HCT116 (cell line): Measurements from ENCODE around the gene CPA4. TPM values are rescaled to one million over a fixed set of nuclear protein-coding genes. Genes with fewer than 3 reads are reported as not detected.

Experiments
- CBX3 ChIP-seq: IDR thresholded peaks from 2 replicates; pipeline ENCODE4 v1.6.1; 2012; ENCODE audit warnings: low read depth
- CEBPB ChIP-seq: IDR thresholded peaks from 2 replicates; pipeline ENCODE4 v1.6.1; 2012; ENCODE audit warnings: low read depth
- EGR1 ChIP-seq: IDR thresholded peaks from 2 replicates; pipeline ENCODE4 v1.6.1; 2012; ENCODE audit warnings: low read depth
- ELF1 ChIP-seq: IDR thresholded peaks from 2 replicates; pipeline ENCODE4 v1.6.1; 2012; ENCODE audit warnings: low read depth, borderline replicate concordance
- FOSL1 ChIP-seq: IDR thresholded peaks from 2 replicates; pipeline ENCODE4 v1.6.1; 2012; ENCODE audit warnings: low read depth
- POLR2A ChIP-seq: IDR thresholded peaks from 2 replicates; pipeline ENCODE4 v1.7.0; 2011; ENCODE audit warnings: borderline replicate concordance; ENCODE audit not compliant: insufficient read depth, insufficient read length; ENCODE audit errors: extremely low read depth
- RAD21 ChIP-seq: IDR thresholded peaks from 2 replicates; pipeline ENCODE4 v1.6.1; 2012; ENCODE audit warnings: low read depth, mild to moderate bottlenecking
- SP1 ChIP-seq: IDR thresholded peaks from 2 replicates; pipeline ENCODE4 v1.6.1; 2012; ENCODE audit warnings: low read depth
- SRF ChIP-seq: IDR thresholded peaks from 2 replicates; pipeline ENCODE4 v1.6.1; 2012; ENCODE audit warnings: low read depth
- YY1 ChIP-seq: IDR thresholded peaks from 2 replicates; pipeline ENCODE4 v1.6.1; 2011; ENCODE audit warnings: low read length, low read depth, moderate library complexity, mild to moderate bottlenecking; ENCODE audit not compliant: insufficient replicate concordance; ENCODE audit errors: extremely low read depth
- ZFX ChIP-seq: fragments of 450-650 bp; IDR thresholded peaks from 2 replicates; pipeline ENCODE4 v1.6.1; 2017
- ZNF274 ChIP-seq: fragments of 200-500 bp; sonication (Bioruptor generic); IDR thresholded peaks from 2 replicates; pipeline ENCODE4 v1.6.1; 2014; ENCODE audit warnings: mild to moderate bottlenecking, low read depth, low read length, inconsistent platforms
- total RNA-seq: library from RNA; stranded (reverse); gene quantifications from one replicate; pipeline ENCODE4 v1.2.1, GENCODE V29; 2021; ENCODE audit not compliant: unreplicated experiment
- TF ChIP-seq, protein P1 (sequence below): IDR thresholded peaks from 2 replicates; pipeline ENCODE4 v1.6.1; 2011; ENCODE audit warnings: mild to moderate bottlenecking, low read length, moderate library complexity; ENCODE audit not compliant: insufficient replicate concordance; ENCODE audit errors: extremely low read depth

Gene CPA4
- total RNA-seq, 1 experiment from 2014 or later = 38.7 TPM

DNA sequence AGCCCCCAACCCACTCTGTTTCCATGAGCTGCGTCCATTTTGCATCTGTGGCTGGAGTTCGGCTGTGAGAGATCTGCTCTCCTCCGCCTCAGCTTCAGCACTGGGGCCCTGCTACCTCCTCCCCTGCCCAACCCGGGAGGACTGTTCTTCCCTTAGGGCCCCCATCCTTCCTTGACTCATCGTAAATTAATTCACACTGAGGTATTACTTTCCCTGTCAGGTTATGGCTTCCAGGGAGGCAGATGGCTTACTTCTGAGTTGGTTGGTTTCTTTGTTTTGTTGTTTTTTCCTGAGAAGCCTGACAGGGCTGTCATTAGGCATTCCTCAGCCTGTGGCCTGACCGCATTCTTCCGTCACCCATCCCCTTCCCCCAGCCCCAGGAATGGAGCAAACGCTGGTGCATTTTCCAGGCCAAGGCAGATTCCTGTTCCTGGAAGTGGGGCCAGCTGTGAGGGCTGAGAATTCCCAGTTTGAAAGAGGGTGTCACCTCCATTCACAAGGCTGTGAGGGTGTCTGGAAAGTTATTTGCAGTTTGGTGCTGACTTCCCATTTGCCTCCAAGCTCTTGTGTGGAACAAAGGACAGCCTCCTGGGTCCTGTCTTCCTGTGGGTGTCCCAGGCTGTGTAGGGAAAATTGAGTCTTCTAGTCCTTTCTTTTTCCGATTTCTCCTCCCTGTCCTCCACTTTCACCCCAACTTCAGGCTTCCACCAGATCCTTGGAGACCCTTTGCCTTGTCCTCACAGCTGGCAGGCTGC is 63.3 kb downstream of the CPA4 start (continued):
- TF ChIP-seq ZNF274 (no peak), SP1 (peak; percentile 75), SRF (no peak; the same call in 1 of the 2 replicates), FOSL1 (peak; percentile 69), POLR2A (no peak), YY1 (peak; percentile 12), CBX3 (peak; percentile 82; the same call in 1 of the 2 replicates), ELF1 (no peak), EGR1 (no peak), CEBPB (no peak), RAD21 (peak; percentile 31; the same call in 1 of the 2 replicates), ZFX (no peak)
- TF ChIP-seq, protein P1, sequence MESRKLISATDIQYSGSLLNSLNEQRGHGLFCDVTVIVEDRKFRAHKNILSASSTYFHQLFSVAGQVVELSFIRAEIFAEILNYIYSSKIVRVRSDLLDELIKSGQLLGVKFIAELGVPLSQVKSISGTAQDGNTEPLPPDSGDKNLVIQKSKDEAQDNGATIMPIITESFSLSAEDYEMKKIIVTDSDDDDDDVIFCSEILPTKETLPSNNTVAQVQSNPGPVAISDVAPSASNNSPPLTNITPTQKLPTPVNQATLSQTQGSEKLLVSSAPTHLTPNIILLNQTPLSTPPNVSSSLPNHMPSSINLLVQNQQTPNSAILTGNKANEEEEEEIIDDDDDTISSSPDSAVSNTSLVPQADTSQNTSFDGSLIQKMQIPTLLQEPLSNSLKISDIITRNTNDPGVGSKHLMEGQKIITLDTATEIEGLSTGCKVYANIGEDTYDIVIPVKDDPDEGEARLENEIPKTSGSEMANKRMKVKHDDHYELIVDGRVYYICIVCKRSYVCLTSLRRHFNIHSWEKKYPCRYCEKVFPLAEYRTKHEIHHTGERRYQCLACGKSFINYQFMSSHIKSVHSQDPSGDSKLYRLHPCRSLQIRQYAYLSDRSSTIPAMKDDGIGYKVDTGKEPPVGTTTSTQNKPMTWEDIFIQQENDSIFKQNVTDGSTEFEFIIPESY = no peak
